ENCODE measurements around the gene SP100.

- TF ChIP-seq, protein P1, sequence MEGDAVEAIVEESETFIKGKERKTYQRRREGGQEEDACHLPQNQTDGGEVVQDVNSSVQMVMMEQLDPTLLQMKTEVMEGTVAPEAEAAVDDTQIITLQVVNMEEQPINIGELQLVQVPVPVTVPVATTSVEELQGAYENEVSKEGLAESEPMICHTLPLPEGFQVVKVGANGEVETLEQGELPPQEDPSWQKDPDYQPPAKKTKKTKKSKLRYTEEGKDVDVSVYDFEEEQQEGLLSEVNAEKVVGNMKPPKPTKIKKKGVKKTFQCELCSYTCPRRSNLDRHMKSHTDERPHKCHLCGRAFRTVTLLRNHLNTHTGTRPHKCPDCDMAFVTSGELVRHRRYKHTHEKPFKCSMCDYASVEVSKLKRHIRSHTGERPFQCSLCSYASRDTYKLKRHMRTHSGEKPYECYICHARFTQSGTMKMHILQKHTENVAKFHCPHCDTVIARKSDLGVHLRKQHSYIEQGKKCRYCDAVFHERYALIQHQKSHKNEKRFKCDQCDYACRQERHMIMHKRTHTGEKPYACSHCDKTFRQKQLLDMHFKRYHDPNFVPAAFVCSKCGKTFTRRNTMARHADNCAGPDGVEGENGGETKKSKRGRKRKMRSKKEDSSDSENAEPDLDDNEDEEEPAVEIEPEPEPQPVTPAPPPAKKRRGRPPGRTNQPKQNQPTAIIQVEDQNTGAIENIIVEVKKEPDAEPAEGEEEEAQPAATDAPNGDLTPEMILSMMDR (IDR thresholded peaks at IDR 0.05; ENCODE audit: insufficient read depth, low read length, poor library complexity, severe bottlenecking), result no peak
- TF ChIP-seq EZH2phosphoT487 (conservative IDR thresholded peaks at IDR 0.05; ENCODE audit: low read length), result no peak
These were observed 89.2 kb downstream of the SP100 start for GRCh38 chr2:230505162-230505561.
